ENCODE measurements around the gene MRPL32.

DNA sequence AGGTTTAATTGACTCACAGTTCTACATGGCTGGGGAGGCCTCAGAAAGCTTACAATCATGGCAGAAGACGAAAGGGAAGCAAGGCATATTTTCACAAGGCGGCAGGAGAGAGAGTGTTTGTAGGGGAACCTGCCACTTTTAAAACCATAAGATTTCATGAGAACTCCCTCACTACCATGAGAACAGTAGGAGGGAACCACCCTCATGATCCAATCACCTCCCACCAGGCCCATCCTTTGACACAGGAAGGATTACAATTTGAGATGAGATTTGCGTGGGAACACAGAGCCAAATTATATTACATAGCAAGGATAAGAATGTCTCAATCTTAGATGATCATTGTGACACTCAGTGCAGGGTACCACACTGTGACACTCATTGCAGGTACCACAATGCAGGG lies 44.2 kb downstream of the MRPL32 start:
- TF ChIP-seq, protein P1, sequence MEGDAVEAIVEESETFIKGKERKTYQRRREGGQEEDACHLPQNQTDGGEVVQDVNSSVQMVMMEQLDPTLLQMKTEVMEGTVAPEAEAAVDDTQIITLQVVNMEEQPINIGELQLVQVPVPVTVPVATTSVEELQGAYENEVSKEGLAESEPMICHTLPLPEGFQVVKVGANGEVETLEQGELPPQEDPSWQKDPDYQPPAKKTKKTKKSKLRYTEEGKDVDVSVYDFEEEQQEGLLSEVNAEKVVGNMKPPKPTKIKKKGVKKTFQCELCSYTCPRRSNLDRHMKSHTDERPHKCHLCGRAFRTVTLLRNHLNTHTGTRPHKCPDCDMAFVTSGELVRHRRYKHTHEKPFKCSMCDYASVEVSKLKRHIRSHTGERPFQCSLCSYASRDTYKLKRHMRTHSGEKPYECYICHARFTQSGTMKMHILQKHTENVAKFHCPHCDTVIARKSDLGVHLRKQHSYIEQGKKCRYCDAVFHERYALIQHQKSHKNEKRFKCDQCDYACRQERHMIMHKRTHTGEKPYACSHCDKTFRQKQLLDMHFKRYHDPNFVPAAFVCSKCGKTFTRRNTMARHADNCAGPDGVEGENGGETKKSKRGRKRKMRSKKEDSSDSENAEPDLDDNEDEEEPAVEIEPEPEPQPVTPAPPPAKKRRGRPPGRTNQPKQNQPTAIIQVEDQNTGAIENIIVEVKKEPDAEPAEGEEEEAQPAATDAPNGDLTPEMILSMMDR (IDR thresholded peaks at IDR 0.05), result no peak
- TF ChIP-seq POLR2AphosphoS5 (IDR thresholded peaks at IDR 0.05) (no peak), POLR2A (IDR thresholded peaks at IDR 0.05) (no peak), EP300 (IDR thresholded peaks at IDR 0.05) (no peak)
